B cell (primary cell): Measurements from ENCODE around the gene FBXO11. TPM values are rescaled to one million over a fixed set of nuclear protein-coding genes. Genes with fewer than 3 reads are reported as not detected.

Experiments
- ATAC-seq: fragments of 200-7000 bp; cut with Tn5 transposase; one replicate; pipeline ENCODE4 v1.10.0; 2021; ENCODE audit warnings: low read depth, mild to moderate bottlenecking, moderate number of reproducible peaks, moderate library complexity
- CTCF ChIA-PET: fragments of 350-600 bp; sonication (Branson Sonifier 250); formaldehyde crosslinking; loops from one replicate; lab custom pipeline; 2021; ENCODE audit warnings: antibody characterized with exemption, inconsistent platforms; lab: Charles Lee
- POLR2A ChIA-PET: fragments of 350-600 bp; sonication (Branson Sonifier 250); formaldehyde crosslinking; loops from one replicate; lab custom pipeline; 2021; ENCODE audit warnings: antibody characterized with exemption; lab: Charles Lee
- DNase-seq: peaks from one replicate; pipeline ENCODE4 v3.0.0; 2013
- H2AFZ ChIP-seq: 2 replicates; pipeline ENCODE4 v1.6.1; 2012; ENCODE audit warnings: mild to moderate bottlenecking, low read depth, low read length; ENCODE audit not compliant: insufficient read depth, poor library complexity, severe bottlenecking
- H3K27ac ChIP-seq, 2 donors: 1 replicate in 1 of 2; 2 replicates in 1 of 2; pipeline ENCODE4 v1.5.1; 2012 to 2013; ENCODE audit warnings: low read length in 2 of 2, mild to moderate bottlenecking in 2 of 2, moderate library complexity in 1 of 2
- H3K27me3 ChIP-seq, 4 experiments: fragments of 200-600 bp in 1 of 4; sonication (generic) in 1 of 4; replicated peaks in 1 of 4; 1 replicate in 2 of 4; 2 replicates in 2 of 4; pipeline versions ENCODE4 v1.6.1 to v1.7.0; 2013 to 2016; ENCODE audit warnings: low read length in 3 of 4, mild to moderate bottlenecking in 2 of 4, mixed read lengths in 1 of 4, moderate library complexity in 1 of 4; ENCODE audit not compliant: insufficient read depth in 4 of 4, control insufficient read depth in 3 of 4; ENCODE audit errors: control extremely low read depth in 1 of 4
- H3K36me3 ChIP-seq, 2 experiments: replicated peaks in 1 of 2; 1 replicate in 1 of 2; 2 replicates in 1 of 2; pipeline versions ENCODE4 v1.6.1 to v1.7.1; 2013; ENCODE audit warnings: low read length in 1 of 2; ENCODE audit not compliant: insufficient read depth in 2 of 2, control insufficient read depth in 1 of 2; ENCODE audit errors: control extremely low read depth in 1 of 2, extremely low read depth in 1 of 2
- H3K4me1 ChIP-seq, 2 donors: fragments of 200-600 bp in 1 of 2; sonication (generic) in 1 of 2; 1 replicate in 1 of 2; 2 replicates in 1 of 2; pipeline versions ENCODE4 v1.5.1 to v1.6.1; 2013 to 2017; ENCODE audit warnings: low read length in 2 of 2; ENCODE audit not compliant: control insufficient read depth in 2 of 2, insufficient read depth in 2 of 2
- H3K4me2 ChIP-seq: replicated peaks from 2 replicates; pipeline ENCODE3; 2012; ENCODE audit warnings: mild to moderate bottlenecking, low read depth, low read length; ENCODE audit not compliant: poor library complexity, severe bottlenecking
- H3K4me3 ChIP-seq, 5 experiments: fragments of 200-600 bp in 1 of 5; sonication (generic) in 1 of 5; 1 replicate in 3 of 5; 2 replicates in 2 of 5; pipeline versions ENCODE4 v1.5.1 to v1.7.0; 2011 to 2016; ENCODE audit warnings: low read length in 4 of 5, mild to moderate bottlenecking in 4 of 5, low read depth in 2 of 5, control low read depth in 1 of 5, moderate library complexity in 1 of 5; ENCODE audit not compliant: insufficient read depth in 1 of 5; ENCODE audit errors: control extremely low read depth in 1 of 5, extremely low read depth in 1 of 5
- H3K79me2 ChIP-seq: fragments of 200-600 bp; sonication (generic); one replicate; pipeline ENCODE4 v1.6.0; 2016; ENCODE audit warnings: low read length; ENCODE audit not compliant: control insufficient read depth, insufficient read depth
- H3K9ac ChIP-seq: fragments of 200-600 bp; sonication (generic); 2 replicates; pipeline ENCODE4 v1.6.1; 2017; ENCODE audit warnings: mild to moderate bottlenecking, low read length, moderate library complexity
- H3K9me3 ChIP-seq, 3 donors: one replicate each; pipeline versions ENCODE4 v1.6.1 to v1.7.1; 2013; ENCODE audit warnings: low read length in 2 of 3; ENCODE audit not compliant: control insufficient read depth in 2 of 3, insufficient read depth in 1 of 3; ENCODE audit errors: control extremely low read depth in 1 of 3
- H4K20me1 ChIP-seq: 2 replicates; pipeline ENCODE4 v1.6.0; 2012; ENCODE audit warnings: mild to moderate bottlenecking, low read length; ENCODE audit not compliant: insufficient read depth, control insufficient read depth, poor library complexity, severe bottlenecking
- H3K27ac Mint-ChIP-seq: one replicate; pipeline ENCODE4 v1.8.0; 2021; ENCODE audit warnings: mixed read lengths
- H3K27me3 Mint-ChIP-seq: one replicate; pipeline ENCODE4 v1.8.0; 2021; ENCODE audit warnings: mixed read lengths
- H3K4me1 Mint-ChIP-seq: one replicate; pipeline ENCODE4 v1.8.0; 2021; ENCODE audit warnings: mixed read lengths
- H3K4me3 Mint-ChIP-seq: one replicate; pipeline ENCODE4 v1.8.0; 2021; ENCODE audit warnings: mixed read lengths
- H3K9me3 Mint-ChIP-seq: one replicate; pipeline ENCODE4 v1.8.0; 2022; ENCODE audit warnings: mixed read lengths; ENCODE audit not compliant: insufficient read depth
- CTCF ChIP-seq: fragments of 200-600 bp; IDR thresholded peaks from one replicate; pipeline ENCODE4 v1.8.0; 2022; ENCODE audit warnings: antibody characterized with exemption, mild to moderate bottlenecking
- EZH2 ChIP-seq: IDR thresholded peaks from 2 replicates; pipeline ENCODE4 v1.6.1; 2012; ENCODE audit warnings: borderline replicate concordance, low read depth, mild to moderate bottlenecking, moderate library complexity, low read length; ENCODE audit not compliant: insufficient read depth, poor library complexity, severe bottlenecking
- WGBS: methylation state at CpG from one replicate; pipeline ENCODE4 v1.1.5; 2013; ENCODE audit warnings: missing lambda C conversion rate; ENCODE audit not compliant: insufficient coverage; 5-methylcytosine and 5-hydroxymethylcytosine counted together
- intact Hi-C: fragments of 100-400 bp; cut with micrococcal nuclease; formaldehyde crosslinking; loops from one replicate; pipeline ENCODE4 v1.10.0; 2022
- polyA plus RNA-seq: library from polyadenylated mRNA; depleted of rRNA; stranded (reverse); fragments of >200 nt; gene quantifications from 2 replicates; pipeline ENCODE4 v1.2.3, GENCODE V29; 2012
- total RNA-seq, 2 donors: library from RNA; stranded (reverse); fragments of 120-200 nt in 1 of 2; gene quantifications; 1 replicate in 1 of 2; 2 replicates in 1 of 2; pipeline versions ENCODE4 v1.2.3 to v1.2.4, GENCODE V29; 2013 to 2022

Gene FBXO11
- total and polyA plus RNA-seq, 2 donors (not counting 1 experiment from before 2014, with no cell fraction given) = 42.6 to 107 TPM

- H3K9me3 Mint-ChIP-seq = no peaks in the 10 kb centered on the region
- intact Hi-C loops = no loop called here
- Histone ChIP-seq H3K27ac (no peak overlapping the region), H3K79me2 (peaks cover 99% of the 10 kb centered on the region), H2AFZ (no peak overlapping the region), H3K9ac (no peak overlapping the region), H3K4me1 (peaks cover 0 to 4% of the 10 kb centered on the region in 2 donors), H3K36me3 (peaks cover 4 to 12% of the 10 kb centered on the region in 2 experiments), H3K4me3 (no peak overlapping the region), H3K9me3 (no peaks in the 10 kb centered on the region), H3K4me2 (no peak overlapping the region), H3K27me3 (no peaks in the 10 kb centered on the region), H4K20me1 (peaks cover 81% of the 10 kb centered on the region)
- ChIA-PET POLR2A (interaction anchor here (0.6 kb wide), 1 partner anchor 1790 kb away, joined by 9 read pairs; no protein-coding TSS in a partner anchor), CTCF (interaction anchor here (1.0 to 1.3 kb wide), 4 partner anchors 9 to 573 kb away, joined by 3 to 5 read pairs (median 4); no protein-coding TSS in a partner anchor)
- no peak for ATAC-seq
- no peak overlapping the region for H3K4me3 Mint-ChIP-seq
- DNase-seq = no peak
- WGBS = no CpG with 5 or more reads among the region's 1 CpG
- H3K4me1 Mint-ChIP-seq = peaks cover 40% of the 10 kb centered on the region
- H3K27ac Mint-ChIP-seq = no peak overlapping the region
- TF ChIP-seq CTCF (no peak), EZH2 (no peak)
- no peaks in the 10 kb centered on the region for H3K27me3 Mint-ChIP-seq
Measured at GRCh38 chr2:47850198-47850597, 56.1 kb downstream of the FBXO11 start.

GRCh38 chr2:47849368-47849767 is 56.9 kb downstream of the FBXO11 start:
- H3K9me3 ChIP-seq = no peaks in the 10 kb centered on the region
- peaks cover 99% of the 10 kb centered on the region for H3K79me2 ChIP-seq
- H2AFZ ChIP-seq = no peak overlapping the region
- no peak overlapping the region for H3K4me3 Mint-ChIP-seq
- no peak overlapping the region for H3K4me2 ChIP-seq
- H3K27ac Mint-ChIP-seq = no peak overlapping the region
- H3K4me1 Mint-ChIP-seq = peaks cover 46% of the 10 kb centered on the region
- no peaks in the 10 kb centered on the region for H3K9me3 Mint-ChIP-seq
- ChIA-PET POLR2A (no interaction called here), CTCF (interaction anchor here (1.0 to 1.3 kb wide), 4 partner anchors 9 to 573 kb away, joined by 3 to 5 read pairs (median 4); no protein-coding TSS in a partner anchor)
- no peak for TF ChIP-seq CTCF
- TF ChIP-seq EZH2 = no peak
- H4K20me1 ChIP-seq = peaks cover 82% of the 10 kb centered on the region
- H3K27me3 ChIP-seq = no peaks in the 10 kb centered on the region
- H3K36me3 ChIP-seq = peaks cover 4 to 13% of the 10 kb centered on the region in 2 experiments
- DNase-seq = no peak
- peaks cover 3 to 4% of the 10 kb centered on the region in 2 donors for H3K4me1 ChIP-seq
- no peak overlapping the region for H3K9ac ChIP-seq
- WGBS = no CpG with 5 or more reads among the region's 2 CpGs
- intact Hi-C loops = no loop called here
- H3K27me3 Mint-ChIP-seq = no peaks in the 10 kb centered on the region
- ATAC-seq = no peak
- no peak overlapping the region for H3K4me3 ChIP-seq
- H3K27ac ChIP-seq = no peak overlapping the region
